Activated CD4-positive, CD25-positive, alpha-beta regulatory T cell treated with anti-CD3 and anti-CD28 coated beads, Interleukin-2, amount 50 U/mL, for 72 hours (primary cell): ENCODE data around the gene ZNF280C.
A peak's percentile ranks its signal among the peaks of the same experiment; 100 is the strongest.

Source experiments
- DNase-seq: peaks from one replicate; pipeline ENCODE4 v3.0.0; 2021

ZNF280C gene

DNA sequence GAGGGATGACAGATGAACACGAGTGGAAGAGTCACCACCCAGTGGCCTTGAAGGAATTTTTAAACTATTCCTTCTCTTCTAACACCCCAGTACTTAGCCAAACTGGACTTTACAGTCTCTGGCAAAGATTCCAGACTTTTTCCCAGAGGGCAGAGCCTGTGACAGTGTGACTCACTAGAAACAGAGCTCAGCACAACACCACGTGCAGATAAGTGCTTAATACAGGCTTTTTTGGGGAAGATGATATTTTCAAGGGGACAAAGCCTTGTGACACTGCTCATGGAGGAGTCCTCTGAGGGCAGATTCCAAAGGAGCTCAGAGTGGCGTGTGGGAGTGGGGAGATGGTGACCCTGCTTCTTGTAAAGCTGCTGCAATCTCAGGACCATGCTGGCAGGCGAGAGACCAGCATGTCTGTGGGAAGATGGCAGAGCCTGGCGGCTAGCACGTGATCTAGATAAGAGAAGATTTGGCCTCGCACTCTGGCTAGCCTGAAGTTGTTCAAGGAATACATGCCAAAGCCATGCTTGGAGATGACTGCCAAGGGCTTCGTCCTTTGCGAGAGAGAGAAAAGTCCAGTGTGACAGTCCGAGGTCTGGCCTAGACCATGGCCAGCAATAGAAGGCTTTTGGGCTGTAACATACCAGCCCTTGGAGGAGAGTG lies 94.5 kb downstream of the ZNF280C start:
- DNase-seq = no peak

DNA sequence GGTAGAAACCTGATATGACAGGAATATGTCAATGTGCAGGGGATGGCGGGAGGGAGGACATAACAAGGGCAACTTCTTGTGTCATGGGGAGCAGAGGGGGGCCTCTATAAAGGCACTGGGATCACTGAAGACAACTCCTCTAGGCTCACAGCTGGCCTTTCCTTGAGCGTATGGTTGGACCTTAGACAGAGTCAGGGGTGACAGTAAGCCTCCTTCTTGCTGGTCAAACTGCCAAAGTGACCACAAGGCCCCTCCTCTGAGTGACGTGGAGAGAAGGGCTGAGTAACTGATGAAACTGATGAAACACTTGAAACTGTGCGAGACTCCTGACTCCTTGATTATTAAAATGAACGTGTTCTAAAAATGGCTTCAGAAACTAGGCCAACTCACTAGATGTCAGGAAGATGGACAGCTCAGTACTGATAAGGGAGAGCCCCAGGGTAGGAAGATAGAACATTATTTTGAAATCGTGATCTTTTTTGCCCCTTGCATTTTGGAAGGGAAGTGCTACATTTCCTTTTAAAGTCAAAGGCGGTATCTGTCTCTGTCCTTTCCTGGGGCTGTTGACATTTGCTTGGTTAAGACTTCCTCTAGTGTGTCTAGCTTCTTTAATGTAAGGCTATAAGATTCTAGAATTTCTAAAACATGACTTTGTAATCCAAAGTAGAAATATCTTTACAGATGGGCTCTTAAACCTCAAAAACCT lies 95.4 kb downstream of the ZNF280C start:
- peak; percentile 46 for DNase-seq

DNA sequence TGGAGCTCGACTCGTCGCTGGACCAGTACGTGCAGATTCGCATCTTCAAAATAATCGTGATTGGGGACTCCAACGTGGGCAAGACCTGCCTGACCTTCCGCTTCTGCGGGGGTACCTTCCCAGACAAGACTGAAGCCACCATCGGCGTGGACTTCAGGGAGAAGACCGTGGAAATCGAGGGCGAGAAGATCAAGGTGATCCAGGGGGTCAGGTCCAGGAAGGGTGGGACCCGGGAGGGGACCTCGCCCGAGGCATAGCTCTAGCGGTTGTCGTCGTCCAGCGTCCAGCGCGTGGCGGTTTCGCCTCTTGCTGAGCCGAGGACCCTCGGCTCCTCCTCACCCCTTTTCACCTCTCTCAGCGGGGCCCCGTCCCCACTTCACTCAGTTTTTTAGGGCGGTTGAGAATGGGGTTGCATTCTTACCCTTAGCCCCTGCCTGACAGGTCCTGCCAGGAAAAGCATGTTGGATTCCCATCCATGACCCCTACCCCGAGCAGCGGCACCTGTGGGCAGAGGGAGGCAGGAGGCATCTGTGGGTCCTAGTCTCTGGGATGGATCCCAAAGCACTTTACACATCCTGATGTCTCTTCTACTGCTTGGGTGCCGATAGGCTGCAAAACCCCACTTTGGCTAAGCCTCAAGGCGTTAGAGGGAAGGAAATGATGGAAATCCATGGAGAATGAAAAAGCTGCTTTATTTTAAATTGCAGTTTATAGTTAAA lies 96.4 kb downstream of the ZNF280C start:
- DNase-seq = no peak

DNA sequence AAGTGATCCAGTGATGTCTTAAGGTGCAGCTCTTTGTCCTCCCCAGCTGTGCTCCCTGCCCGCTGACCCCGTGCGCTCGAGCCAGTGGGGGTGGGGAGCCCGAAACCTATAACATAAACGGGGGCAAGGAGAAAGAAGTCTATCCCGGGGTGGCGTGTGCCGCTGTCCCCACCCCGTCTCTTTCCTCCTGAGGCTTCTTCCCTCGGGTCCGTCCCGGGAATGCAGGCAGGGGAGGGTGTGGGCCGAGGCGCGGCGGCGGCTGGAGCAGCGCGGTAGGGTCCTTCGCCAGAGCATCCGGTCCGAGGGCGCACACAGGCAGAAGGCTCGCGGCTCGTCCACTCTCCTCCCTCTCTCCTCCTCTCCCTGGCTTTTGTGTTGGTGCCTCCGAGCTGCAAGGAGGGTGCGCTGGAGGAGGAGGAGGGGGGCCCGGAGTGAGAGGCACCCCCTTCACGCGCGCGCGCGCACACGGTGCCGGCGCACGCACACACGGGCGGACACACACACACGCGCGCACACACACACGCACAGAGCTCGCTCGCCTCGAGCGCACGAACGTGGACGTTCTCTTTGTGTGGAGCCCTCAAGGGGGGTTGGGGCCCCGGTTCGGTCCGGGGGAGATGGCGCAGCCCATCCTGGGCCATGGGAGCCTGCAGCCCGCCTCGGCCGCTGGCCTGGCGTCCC lies 97.1 kb downstream of the ZNF280C start, which contains the start of gene RAB33A:
TSS of gene RAB33A (plus strand) at position 517 of the 681 bp plus-strand sequence. CDS start at position 618, 101 bp downstream.
- DNase-seq = peak; percentile 51

DNA sequence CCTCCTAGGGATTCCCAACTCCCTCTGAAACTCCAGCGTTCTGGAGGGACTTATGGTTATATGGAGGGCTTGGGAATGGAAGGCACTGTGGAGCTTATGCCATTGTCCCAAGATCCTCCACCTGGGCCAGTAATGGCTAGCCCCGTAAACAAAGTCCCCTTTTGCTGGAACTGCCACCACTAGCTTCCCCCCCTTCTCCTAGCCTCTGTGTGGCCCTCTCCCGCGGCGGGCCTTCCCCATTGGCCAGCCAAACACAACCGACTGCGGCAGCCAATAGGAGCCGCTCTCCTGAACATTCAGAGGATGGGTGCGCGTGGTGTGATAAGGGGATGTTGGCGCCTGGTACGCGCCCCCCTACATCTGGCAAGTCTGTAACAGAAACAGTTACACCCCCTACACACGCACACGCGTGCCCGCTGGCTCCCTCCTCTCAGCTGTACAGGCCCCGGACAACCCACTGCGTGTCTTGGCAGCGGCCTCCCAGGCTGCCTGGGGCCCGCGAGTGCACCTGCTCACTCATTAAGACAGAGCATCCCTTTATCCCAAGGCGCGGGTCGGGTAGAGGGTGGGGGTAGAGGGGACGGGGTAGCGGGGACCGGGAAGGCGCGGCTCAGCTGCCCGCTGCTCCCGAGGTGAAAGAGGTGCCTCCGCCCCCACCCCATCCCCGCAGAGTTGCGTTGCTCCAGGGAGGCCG lies 97.8 kb downstream of the ZNF280C start:
- DNase-seq = peak; percentile 59

DNA sequence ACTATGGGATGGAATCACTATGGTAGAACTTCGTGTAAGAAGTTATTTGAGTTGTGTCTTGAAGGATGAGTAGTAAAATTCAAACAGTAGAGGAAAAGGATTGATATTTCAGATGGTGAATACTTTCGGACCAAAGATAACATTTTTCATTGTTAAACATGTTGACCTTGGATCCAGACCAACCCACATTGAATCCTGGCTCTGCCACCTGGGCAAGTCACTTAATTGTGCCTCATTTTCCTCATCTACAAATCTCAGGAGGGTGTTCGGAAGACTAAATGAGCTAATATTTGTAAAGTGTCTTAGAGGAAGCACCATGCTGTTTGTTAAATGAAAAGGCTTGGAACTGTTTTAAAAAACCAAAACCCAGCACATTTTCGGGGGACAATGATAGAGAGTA lies 101.7 kb downstream of the ZNF280C start:
- DNase-seq = no peak

DNA sequence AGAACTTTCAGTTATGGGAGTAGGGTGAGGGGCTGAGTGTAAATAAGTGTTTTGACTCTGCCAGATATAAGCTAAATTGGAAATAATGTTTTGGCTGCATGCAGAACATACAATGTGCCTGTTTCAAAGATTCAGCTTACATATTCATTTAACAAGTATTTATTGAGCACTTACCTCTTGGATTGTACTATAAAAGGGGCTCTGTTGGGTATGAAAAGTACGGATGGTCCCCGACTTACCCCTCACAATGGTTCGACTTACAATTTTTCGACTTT lies 102.3 kb downstream of the ZNF280C start:
- DNase-seq = no peak

DNA sequence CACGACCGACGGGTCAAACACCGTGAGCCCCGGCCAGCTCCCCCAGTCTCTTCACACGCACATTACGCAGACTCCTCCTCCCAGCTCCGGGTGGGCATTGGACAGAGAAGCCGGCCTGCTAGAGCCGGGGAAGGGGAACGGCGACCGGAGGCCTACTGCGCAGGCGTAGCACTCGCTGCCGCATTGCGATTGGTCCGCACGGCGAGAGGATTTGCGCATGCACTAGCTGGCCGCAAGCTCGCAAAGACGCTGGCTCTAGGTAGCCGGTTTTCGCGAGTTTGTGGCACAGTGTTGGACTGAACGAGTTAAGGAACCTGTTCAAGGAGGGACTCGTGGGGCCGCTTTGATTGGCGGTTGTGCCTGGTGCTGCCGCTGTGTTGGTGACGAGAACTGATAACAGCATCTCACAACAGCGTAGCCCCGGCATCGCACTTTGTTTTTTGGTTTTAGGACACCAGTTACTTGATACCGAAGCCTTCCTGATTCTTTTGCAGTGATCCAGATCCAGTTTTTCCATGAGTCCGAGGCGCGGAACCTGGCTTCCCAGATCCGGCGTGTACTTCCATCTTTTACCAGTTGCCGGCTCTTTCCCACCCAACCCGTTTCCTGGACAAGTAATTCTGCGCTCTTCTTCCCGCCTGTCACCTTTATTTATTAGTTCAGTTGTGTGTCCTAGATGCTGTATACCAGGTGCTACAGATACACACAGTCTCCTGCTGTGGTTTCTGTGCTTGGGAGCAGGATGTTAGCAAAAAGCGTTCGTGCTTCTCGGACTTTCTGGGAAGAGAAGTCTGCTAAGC lies 102.8 kb downstream of the ZNF280C start, which contains the start of gene AIFM1:
TSS of gene AIFM1 (minus strand) at position 139 of the 800 bp plus-strand sequence. CDS start 185 bp downstream, outside the sequence.
- peak; percentile 82 for DNase-seq

DNA sequence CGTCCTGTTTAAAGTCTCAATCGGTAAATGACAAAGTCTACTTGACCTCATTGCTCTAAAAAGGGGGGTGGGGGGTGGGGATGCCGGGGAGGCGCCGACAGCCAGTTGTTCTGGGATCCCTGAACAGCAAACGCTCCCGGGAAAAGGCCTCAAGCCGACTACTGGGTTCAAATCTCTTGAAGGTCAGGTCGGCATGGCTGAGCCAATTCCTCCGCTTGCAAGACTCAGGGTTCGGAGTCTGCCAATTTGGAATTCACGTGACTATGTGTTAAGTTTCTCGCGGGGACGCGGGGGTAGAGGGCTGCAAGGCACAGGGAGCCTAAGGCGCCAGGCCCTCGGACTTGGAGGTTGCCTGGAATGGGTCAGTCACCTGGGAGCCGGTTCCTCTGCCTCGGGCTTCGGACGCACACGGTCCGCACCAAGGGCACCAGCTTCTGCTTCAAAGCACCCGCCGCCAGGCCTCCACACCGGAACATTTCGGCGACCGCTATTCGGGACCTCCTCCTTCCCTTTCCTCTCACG lies 103.5 kb downstream of the ZNF280C start:
- DNase-seq = no peak

DNA sequence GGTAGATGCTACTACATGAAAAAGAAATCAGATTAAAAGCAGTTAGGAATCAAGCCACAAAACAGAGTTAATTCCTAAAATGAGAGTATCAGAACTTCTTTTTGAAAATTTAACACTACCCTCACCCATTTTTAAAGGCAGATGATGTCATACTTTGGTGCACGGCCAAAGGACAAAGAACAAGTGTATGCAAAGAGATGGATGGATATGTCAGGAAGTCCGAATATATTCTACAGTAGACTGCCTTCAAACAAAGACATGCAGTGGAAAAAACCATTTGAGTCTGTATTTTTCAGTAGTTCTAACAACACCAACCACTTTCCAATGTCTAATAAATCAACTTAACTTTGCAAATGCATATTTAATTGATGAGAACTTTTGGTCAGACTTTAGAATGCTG lies 105.3 kb downstream of the ZNF280C start:
- DNase-seq = no peak

DNA sequence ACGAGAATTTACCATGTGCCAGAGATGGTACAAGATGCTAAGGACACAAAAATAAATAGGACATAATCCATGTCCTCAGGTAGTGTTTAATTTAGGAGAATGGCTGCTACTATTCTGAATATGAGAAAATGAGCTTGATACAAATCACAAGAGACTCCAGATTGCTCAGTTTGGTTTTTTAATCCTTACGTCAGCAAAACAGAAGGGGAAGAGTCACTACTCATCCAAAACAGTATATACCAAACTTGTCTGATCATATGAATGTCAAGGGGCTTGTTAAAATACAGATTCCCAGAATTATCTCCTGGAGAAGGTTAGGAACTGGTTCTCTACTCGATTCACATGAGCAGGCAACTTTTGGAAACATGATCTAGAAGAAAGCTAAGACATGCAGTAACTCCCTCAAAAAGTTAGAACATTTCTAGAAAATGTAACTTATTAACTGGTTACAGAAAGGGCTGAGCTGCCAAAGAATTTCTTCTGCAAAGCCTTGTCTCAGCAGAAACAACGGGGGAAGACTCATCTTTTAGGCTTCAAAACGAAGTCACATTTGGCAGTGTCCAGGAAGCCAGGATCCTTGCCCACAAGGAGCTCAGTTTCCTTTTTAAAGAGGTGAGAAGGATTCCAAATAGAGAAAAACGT lies 106.5 kb downstream of the ZNF280C start:
- no peak for DNase-seq

DNA sequence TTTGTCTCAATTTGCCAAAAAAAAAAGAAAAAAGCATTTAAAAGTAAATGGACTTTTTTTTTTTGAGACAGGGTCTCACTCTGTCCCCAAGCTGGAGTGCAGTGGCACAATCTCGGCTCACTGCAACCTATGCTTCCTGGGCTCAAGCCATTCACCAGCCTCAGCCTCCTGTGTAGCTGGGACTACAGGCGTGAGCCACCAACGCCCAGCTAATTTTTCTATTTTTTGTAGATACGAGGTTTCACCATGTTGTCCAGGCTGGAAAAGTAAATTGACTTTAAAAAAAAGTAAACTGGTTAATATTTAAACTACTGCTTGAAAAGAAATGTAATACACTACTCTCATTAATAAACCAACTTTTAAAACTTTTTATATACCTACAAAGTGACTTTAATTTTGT lies 108.9 kb downstream of the ZNF280C start:
- DNase-seq = no peak

DNA sequence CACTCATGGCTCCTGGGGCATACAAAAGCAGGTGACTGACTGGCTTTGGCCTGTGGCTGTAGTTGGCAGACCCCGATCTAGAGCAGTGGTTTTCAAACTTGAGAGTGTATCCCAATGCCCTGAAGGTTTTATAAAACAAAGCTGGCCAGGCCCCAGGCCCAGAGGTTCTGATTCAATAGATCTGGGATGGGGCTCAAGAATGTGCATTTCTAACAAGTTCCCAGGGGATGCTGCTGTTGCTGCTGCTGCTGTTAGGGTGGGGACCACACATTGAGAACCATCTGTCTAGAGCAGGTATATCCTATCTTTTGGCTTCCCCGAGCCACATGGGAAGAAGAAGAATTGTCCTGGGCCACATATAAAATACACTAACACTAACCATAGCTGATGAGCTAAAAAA lies 110.4 kb downstream of the ZNF280C start:
- DNase-seq = no peak

DNA sequence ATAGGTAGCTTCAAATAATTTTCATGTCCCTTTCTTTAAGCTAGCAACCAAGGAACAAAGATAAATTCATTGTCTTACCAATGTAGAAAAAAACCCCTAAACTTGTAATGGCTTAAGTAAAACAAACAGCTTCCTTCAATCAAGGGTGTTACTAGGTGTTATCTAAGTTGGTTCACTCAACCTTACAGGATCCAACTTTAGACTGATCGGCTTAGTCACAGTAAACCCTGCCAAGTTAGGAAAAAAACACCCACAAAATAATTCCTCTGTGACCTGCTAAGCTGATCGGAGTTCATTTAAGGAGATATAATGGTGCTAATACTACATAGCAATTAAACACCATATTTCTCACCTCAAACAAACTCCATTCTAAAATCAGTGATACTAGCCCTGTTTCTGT lies 113.1 kb downstream of the ZNF280C start:
- DNase-seq = no peak
